Subcutaneous adipose tissue (tissue), 4 donors: ENCODE results near the gene BAG3. TPM values are rescaled to one million over a fixed set of nuclear protein-coding genes. Genes with fewer than 3 reads are reported as not detected.

Experiments
- CTCF ChIP-seq: fragments of 450-650 bp; IDR thresholded peaks from one replicate; pipeline ENCODE4 v1.5.1; 2016; ENCODE audit warnings: low read depth, mild to moderate bottlenecking, control low read depth, antibody characterized with exemption, moderate library complexity
- total RNA-seq, 4 donors: library from RNA; depleted of rRNA; stranded (reverse); fragments of >200 nt; gene quantifications; one replicate each; pipeline ENCODE4 v1.1.0, GENCODE V29; 2016

Gene BAG3
- total RNA-seq, 4 donors from 2014 or later = 16.1 to 33.1 (median 21.1) TPM

- TF ChIP-seq CTCF = no peak
Measured at GRCh38 chr10:119652361-119652730, 1.2 kb downstream of the BAG3 start.

GRCh38 chr10:119653209-119653608, 2.0 kb downstream of the BAG3 start:
- TF ChIP-seq CTCF = no peak

- no peak for TF ChIP-seq CTCF
Measured at GRCh38 chr10:119653916-119654315, 2.7 kb downstream of the BAG3 start.

- no peak for TF ChIP-seq CTCF
Measured at GRCh38 chr10:119654540-119654939, 3.4 kb downstream of the BAG3 start.

GRCh38 chr10:119655566-119656001, 4.4 kb downstream of the BAG3 start:
- no peak for TF ChIP-seq CTCF

GRCh38 chr10:119656760-119657159, 5.6 kb downstream of the BAG3 start:
- no peak for TF ChIP-seq CTCF

- no peak for TF ChIP-seq CTCF
Measured at GRCh38 chr10:119657725-119658124, 6.5 kb downstream of the BAG3 start.
